Panc1 (cell line): ENCODE results near the gene MKRN2OS. TPM values are rescaled to one million over a fixed set of nuclear protein-coding genes. Genes with fewer than 3 reads are reported as not detected.

Experiments used
- ATAC-seq: fragments of 200-7000 bp; cut with Tn5 transposase; 2 replicates; pipeline ENCODE4 v1.9.1; 2020; ENCODE audit warnings: mild to moderate bottlenecking, moderate library complexity
- BruUV-seq: library from RNA; stranded (reverse); fragments of 400-500 nt; replicated peaks from 2 replicates; lab custom pipeline; 2021; lab: Mats Ljungman, UMichigan
- CTCF ChIA-PET: fragments of 300-600 bp; sonication (Branson Sonifier 250); formaldehyde crosslinking; loops from one replicate; lab custom pipeline; 2022; ENCODE audit warnings: antibody characterized with exemption; lab: Charles Lee
- POLR2A ChIA-PET: fragments of 300-600 bp; sonication (Branson Sonifier 250); formaldehyde crosslinking; loops from one replicate; lab custom pipeline; 2022; ENCODE audit warnings: antibody characterized with exemption; lab: Charles Lee
- DNase-seq: peaks from one replicate; pipeline ENCODE4 v3.0.0-alpha.2; 2010; ENCODE audit warnings: low read depth, low spot score
- H3K27ac ChIP-seq: 2 replicates; pipeline ENCODE4 v1.5.1; 2011; ENCODE audit warnings: mild to moderate bottlenecking, low read length, inconsistent platforms
- H3K27me3 ChIP-seq: fragments of 200-500 bp; sonication (Bioruptor generic); 2 replicates; pipeline ENCODE4 v1.6.0; 2014; ENCODE audit warnings: low read length, inconsistent platforms; ENCODE audit not compliant: control insufficient read depth, insufficient read depth
- H3K36me3 ChIP-seq: fragments of 200-500 bp; sonication (Bioruptor generic); 2 replicates; pipeline ENCODE4 v1.5.1; 2014; ENCODE audit warnings: inconsistent platforms, mild to moderate bottlenecking, low read length, moderate library complexity; ENCODE audit not compliant: control insufficient read depth, insufficient read depth
- H3K4me1 ChIP-seq: 2 replicates; pipeline ENCODE4 v1.5.1; 2011; ENCODE audit warnings: inconsistent platforms, mild to moderate bottlenecking, low read length, moderate library complexity; ENCODE audit not compliant: control insufficient read depth, insufficient read depth
- H3K4me3 ChIP-seq, 2 experiments: 2 replicates each; pipeline ENCODE4 v1.5.1; 2011 to 2012; ENCODE audit warnings: low read depth in 2 of 2, low read length in 2 of 2, mild to moderate bottlenecking in 2 of 2, inconsistent platforms in 1 of 2, moderate library complexity in 1 of 2
- H3K9me3 ChIP-seq: fragments of 200-500 bp; sonication (Bioruptor generic); 2 replicates; pipeline ENCODE4 v1.5.1; 2014; ENCODE audit warnings: low read depth, mild to moderate bottlenecking, inconsistent platforms, low read length, moderate library complexity; ENCODE audit not compliant: control insufficient read depth, insufficient read depth
- CTCF ChIP-seq: fragments of 450-650 bp; IDR thresholded peaks from 2 replicates; pipeline ENCODE4 v1.5.1; 2017; ENCODE audit warnings: mild to moderate bottlenecking
- POLR2AphosphoS5 ChIP-seq: IDR thresholded peaks from 2 replicates; pipeline ENCODE4 v1.6.1; 2012; ENCODE audit warnings: mild to moderate bottlenecking, low read depth, low read length, moderate library complexity
- REST ChIP-seq, 2 experiments: IDR thresholded peaks; 2 replicates each; pipeline ENCODE4 v1.6.1; 2011 to 2012; ENCODE audit warnings: low read depth in 2 of 2, control low read depth in 1 of 2, low read length in 1 of 2, mild to moderate bottlenecking in 1 of 2, moderate library complexity in 1 of 2; ENCODE audit not compliant: insufficient read depth in 1 of 2
- SIN3A ChIP-seq: IDR thresholded peaks from 2 replicates; pipeline ENCODE4 v1.6.1; 2012; ENCODE audit warnings: low read depth, mild to moderate bottlenecking, low read length, moderate library complexity, borderline replicate concordance; ENCODE audit not compliant: insufficient read depth
- TCF7L2 ChIP-seq: IDR thresholded peaks from 2 replicates; pipeline ENCODE4 v1.6.1; 2011; ENCODE audit warnings: mild to moderate bottlenecking, low read depth, low read length, inconsistent platforms
- in situ Hi-C: cut with HindIII; loops from 2 replicates; pipeline ENCODE4 v1.10.0; 2016; ENCODE audit warnings: low sequenced_read_pairs, low pct_unique_long_range_greater_than_20kb
- intact Hi-C: fragments of 100-400 bp; cut with micrococcal nuclease; formaldehyde crosslinking; loops from one replicate; pipeline ENCODE4 v1.10.0; 2022; ENCODE audit not compliant: unreplicated experiment
- total RNA-seq: library from RNA; stranded (reverse); gene quantifications from one replicate; pipeline ENCODE4 v1.2.1, GENCODE V29; 2021; ENCODE audit not compliant: unreplicated experiment

Gene MKRN2OS
- total RNA-seq, 1 experiment from 2014 or later, result not detected

- Histone ChIP-seq H3K4me3 (no peak overlapping the region), H3K36me3 (no peaks in the 10 kb centered on the region), H3K9me3 (no peaks in the 10 kb centered on the region), H3K27ac (no peak overlapping the region), H3K27me3 (no peaks in the 10 kb centered on the region), H3K4me1 (no peaks in the 10 kb centered on the region)
- intact Hi-C loops, result no loop called here
- in situ Hi-C loops, result no loop called here
- no peak for DNase-seq
- BruUV-seq, result no TSS peak
- POLR2A ChIA-PET, result no interaction called here
- TF ChIP-seq CTCF, result no peak
- no peak for TF ChIP-seq REST (IDR thresholded peaks at IDR 0.05; ENCODE audit: insufficient read depth in 1 of 2, low read depth in 2 of 2, low read length in 1 of 2)
- TF ChIP-seq POLR2AphosphoS5, result no peak
- TF ChIP-seq TCF7L2, result no peak
- CTCF ChIA-PET, result interaction anchor here (0.6 kb wide), 1 partner anchor 77 kb away, joined by 4 read pairs; no protein-coding TSS in a partner anchor
- no peak for ATAC-seq
Observed at GRCh38 chr3:12577379-12577778, 32.1 kb upstream of the MKRN2OS start.

GRCh38 chr3:12574661-12575060, 29.4 kb upstream of the MKRN2OS start:
- no peak for TF ChIP-seq SIN3A
- TF ChIP-seq CTCF, result no peak
- TF ChIP-seq REST (IDR thresholded peaks at IDR 0.05; ENCODE audit: insufficient read depth in 1 of 2, low read depth in 2 of 2, low read length in 1 of 2), result no peak
- TF ChIP-seq POLR2AphosphoS5, result no peak
- TF ChIP-seq TCF7L2, result no peak
- Histone ChIP-seq H3K27me3 (no peaks in the 10 kb centered on the region), H3K9me3 (no peaks in the 10 kb centered on the region), H3K27ac (no peak overlapping the region), H3K36me3 (no peaks in the 10 kb centered on the region), H3K4me3 (no peak overlapping the region), H3K4me1 (no peaks in the 10 kb centered on the region)
- in situ Hi-C loops (no loop called here), intact Hi-C loops (no loop called here)
- BruUV-seq, result no TSS peak
- DNase-seq, result no peak
- no peak for ATAC-seq
- ChIA-PET POLR2A (no interaction called here), CTCF (no interaction called here)
